Tibial nerve (tissue), 4 donors: ENCODE results near the gene SBNO2. TPM values are rescaled to one million over a fixed set of nuclear protein-coding genes. Genes with fewer than 3 reads are reported as not detected.

ENCODE experiments used
- DNase-seq, 2 donors: peaks; one replicate each; pipeline ENCODE4 v3.0.0-alpha.2; 2019; ENCODE audit warnings: low spot score in 2 of 2
- H3K27ac ChIP-seq, 4 donors: fragments of 200-600 bp; sonication (generic) in 3 of 4; one replicate each; pipeline ENCODE4 v1.5.1; 2017 to 2019; ENCODE audit warnings: mild to moderate bottlenecking in 1 of 4
- H3K27me3 ChIP-seq, 2 donors: fragments of 200-600 bp; sonication (generic) in 1 of 2; one replicate each; pipeline versions ENCODE4 v1.5.1 to v1.6.0; 2017 to 2019
- H3K36me3 ChIP-seq, 3 donors: fragments of 200-600 bp; sonication (generic); one replicate each; pipeline ENCODE4 v1.5.1; 2018 to 2019
- H3K4me1 ChIP-seq, 4 donors: fragments of 200-600 bp; sonication (generic) in 3 of 4; one replicate each; pipeline ENCODE4 v1.5.1; 2017 to 2019
- H3K4me3 ChIP-seq, 4 donors: fragments of 200-600 bp; sonication (generic) in 3 of 4; one replicate each; pipeline ENCODE4 v1.5.1; 2017 to 2019; ENCODE audit warnings: mild to moderate bottlenecking in 1 of 4, moderate library complexity in 1 of 4
- H3K9me3 ChIP-seq, 4 donors: fragments of 200-600 bp; sonication (generic) in 3 of 4; one replicate each; pipeline ENCODE4 v1.5.1; 2017 to 2019
- CTCF ChIP-seq, 5 experiments: fragments of 200-600 bp in 3 of 5; fragments of 450-650 bp in 2 of 5; sonication (generic) in 3 of 5; IDR thresholded peaks; one replicate each; pipeline ENCODE4 v1.5.1; 2016 to 2019; ENCODE audit warnings: antibody characterized with exemption in 5 of 5, mild to moderate bottlenecking in 3 of 5, moderate library complexity in 2 of 5
- EP300 ChIP-seq, 2 donors: sonication (generic); formaldehyde crosslinking; IDR thresholded peaks; one replicate each; pipeline ENCODE4 v1.6.1; 2017; ENCODE audit warnings: antibody characterized with exemption in 2 of 2, mild to moderate bottlenecking in 1 of 2
- POLR2A ChIP-seq, 2 donors: fragments of 450-650 bp; IDR thresholded peaks; one replicate each; pipeline ENCODE4 v1.6.1; 2017; ENCODE audit warnings: antibody characterized with exemption in 2 of 2, mild to moderate bottlenecking in 2 of 2, moderate library complexity in 2 of 2
- WGBS, 2 donors: methylation state at CpG; one replicate each; pipeline ENCODE4 v1.1.5; 2018; 5-methylcytosine and 5-hydroxymethylcytosine counted together
- total RNA-seq, 4 donors: library from RNA; depleted of rRNA; stranded (reverse); fragments of >200 nt; gene quantifications; one replicate each; pipeline ENCODE4 v1.1.0, GENCODE V29; 2016

Gene SBNO2
- total RNA-seq, 4 donors from 2014 or later, result 26.6 to 105 (median 39.3) TPM

- Histone ChIP-seq H3K27me3 (no peaks in the 10 kb centered on the region), H3K4me1 (peaks cover 0 to 85% (median 34%) of the 10 kb centered on the region in 4 donors), H3K9me3 (no peaks in the 10 kb centered on the region), H3K36me3 (peaks cover 0 to 66% (median 13%) of the 10 kb centered on the region in 3 donors), H3K27ac (peak overlapping the region in 3 of 4 donors; percentile 32 to 93 (median 83)), H3K4me3 (no peak overlapping the region)
- 56 to 64% methylated on average over 29 to 36 of the region's 38 CpGs for WGBS, 2 donors
- TF ChIP-seq EP300 (IDR thresholded peaks at IDR 0.05) (peak in 1 of 2 donors; percentile 17), POLR2A (IDR thresholded peaks at IDR 0.05) (no peak), CTCF (IDR thresholded peaks at IDR 0.05) (peak; percentile 66 to 90 (median 80))
- DNase-seq, result peak in 1 of 2 donors; percentile 51
Measured at GRCh38 chr19:1220976-1221903, 47.2 kb upstream of the SBNO2 start.

GRCh38 chr19:1220477-1220930, 46.4 kb upstream of the SBNO2 start:
- H3K27ac ChIP-seq, result peak overlapping the region in 2 of 4 donors; percentile 36 to 93
- 78 to 91% methylated on average over 10 to 26 of the region's 33 CpGs for WGBS, 2 donors
- no peak overlapping the region for H3K4me3 ChIP-seq
- peaks cover 0 to 88% (median 41%) of the 10 kb centered on the region in 4 donors for H3K4me1 ChIP-seq
- H3K36me3 ChIP-seq, result peaks cover 0 to 59% (median 13%) of the 10 kb centered on the region in 3 donors
- no peaks in the 10 kb centered on the region for H3K9me3 ChIP-seq
- no peak for TF ChIP-seq POLR2A (IDR thresholded peaks at IDR 0.05)
- no peak for TF ChIP-seq EP300 (IDR thresholded peaks at IDR 0.05)
- TF ChIP-seq CTCF (IDR thresholded peaks at IDR 0.05), result no peak
- H3K27me3 ChIP-seq, result no peaks in the 10 kb centered on the region
- DNase-seq, result no peak

GRCh38 chr19:1219786-1220476, 45.9 kb upstream of the SBNO2 start:
- TF ChIP-seq CTCF (IDR thresholded peaks at IDR 0.05) (no peak), EP300 (IDR thresholded peaks at IDR 0.05) (no peak), POLR2A (IDR thresholded peaks at IDR 0.05) (no peak)
- peaks cover 0 to 53% (median 13%) of the 10 kb centered on the region in 3 donors for H3K36me3 ChIP-seq
- H3K27me3 ChIP-seq, result no peaks in the 10 kb centered on the region
- no peak for DNase-seq
- peak overlapping the region in 2 of 4 donors; percentile 36 to 93 for H3K27ac ChIP-seq
- peaks cover 3 to 94% (median 46%) of the 10 kb centered on the region in 4 donors for H3K4me1 ChIP-seq
- no peak overlapping the region for H3K4me3 ChIP-seq
- WGBS, 2 donors, result 91 to 97% methylated on average over 11 to 12 of the region's 19 CpGs
- H3K9me3 ChIP-seq, result no peaks in the 10 kb centered on the region

GRCh38 chr19:1218751-1219567, 44.9 kb upstream of the SBNO2 start:
- DNase-seq, result no peak
- no peak overlapping the region for H3K4me3 ChIP-seq
- H3K27me3 ChIP-seq, result no peaks in the 10 kb centered on the region
- no peaks in the 10 kb centered on the region for H3K9me3 ChIP-seq
- 67 to 80% methylated on average over 26 to 31 of the region's 37 CpGs for WGBS, 2 donors
- peaks cover 0 to 43% (median 13%) of the 10 kb centered on the region in 3 donors for H3K36me3 ChIP-seq
- H3K27ac ChIP-seq, result peak overlapping the region; percentile 22 to 93 (median 72)
- peaks cover 3 to 97% (median 56%) of the 10 kb centered on the region in 4 donors for H3K4me1 ChIP-seq
- no peak for TF ChIP-seq EP300 (IDR thresholded peaks at IDR 0.05)
- no peak for TF ChIP-seq POLR2A (IDR thresholded peaks at IDR 0.05)
- no peak for TF ChIP-seq CTCF (IDR thresholded peaks at IDR 0.05)
